Inferior parietal cortex (tissue), 1 donor: ENCODE measurements around the gene TECPR2.
"Not testable (repeated sequence)": the region's sequence is repeated elsewhere in the genome, so short reads cannot be mapped to it uniquely, and the experiment has no call there.

Experiments
- DNase-seq: peaks from one replicate; pipeline ENCODE4 v3.0.0-alpha.2; 2016; ENCODE audit errors: extremely low spot score

The TECPR2 gene

GRCh38 chr14:102508774-102509745, 146.3 kb downstream of the TECPR2 start:
- DNase-seq: no peak

- peak; percentile 82 for DNase-seq
Observed at GRCh38 chr14:102509746-102510615, 147.2 kb downstream of the TECPR2 start, which contains the start of gene ANKRD9. Gene ANKRD9 (minus strand): TSS chr14:102509776. CDS start chr14:102507889, 1,887 bp downstream.

GRCh38 chr14:102510616-102511520, 148.1 kb downstream of the TECPR2 start:
- no peak for DNase-seq

GRCh38 chr14:102511538-102511937, 148.8 kb downstream of the TECPR2 start:
- no peak for DNase-seq

- DNase-seq: no peak
Observed at GRCh38 chr14:102512793-102513300, 150.1 kb downstream of the TECPR2 start.

GRCh38 chr14:102513899-102514772, 151.4 kb downstream of the TECPR2 start:
- no peak for DNase-seq

- DNase-seq: no peak
Observed at GRCh38 chr14:102514987-102515733, 152.4 kb downstream of the TECPR2 start.

GRCh38 chr14:102516531-102517391, 154.0 kb downstream of the TECPR2 start:
- no peak for DNase-seq

- no peak for DNase-seq
Observed at GRCh38 chr14:102517392-102518062, 154.8 kb downstream of the TECPR2 start.

- DNase-seq: no peak
Observed at GRCh38 chr14:102518063-102518648, 155.4 kb downstream of the TECPR2 start.

GRCh38 chr14:102519709-102520108, 157.0 kb downstream of the TECPR2 start:
- not testable (repeated sequence) for DNase-seq

GRCh38 chr14:102523200-102523568, 160.4 kb downstream of the TECPR2 start:
- no peak for DNase-seq

- DNase-seq: no peak
Observed at GRCh38 chr14:102523569-102524450, 161.1 kb downstream of the TECPR2 start.

- peak; percentile 94 for DNase-seq
Observed at GRCh38 chr14:102524451-102525218, 161.9 kb downstream of the TECPR2 start.

GRCh38 chr14:102525219-102525928, 162.6 kb downstream of the TECPR2 start:
- DNase-seq: peak; percentile 58
